ENCODE measurements around the gene MAML3.

The MAML3 gene

DNA sequence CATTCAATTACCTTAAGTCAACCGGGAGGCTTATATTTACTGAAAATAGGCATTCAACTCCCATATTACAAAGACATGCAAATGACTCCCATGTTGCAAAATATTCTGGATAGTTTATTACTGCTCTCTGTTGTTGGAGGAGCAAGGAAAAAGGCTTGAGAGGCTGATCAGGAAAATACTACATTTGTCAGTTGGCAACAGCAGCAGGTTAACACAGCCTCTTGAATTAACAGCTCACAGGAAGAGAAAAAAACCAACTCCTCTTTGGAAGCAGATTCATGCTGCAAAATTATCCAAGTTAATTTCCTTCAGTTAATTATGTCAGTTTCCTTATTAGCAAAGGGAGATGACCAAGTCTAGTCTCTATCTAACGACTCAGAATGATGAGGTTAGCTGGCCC is 238.9 kb downstream of the MAML3 start:
- DNase-seq = no peak

DNA sequence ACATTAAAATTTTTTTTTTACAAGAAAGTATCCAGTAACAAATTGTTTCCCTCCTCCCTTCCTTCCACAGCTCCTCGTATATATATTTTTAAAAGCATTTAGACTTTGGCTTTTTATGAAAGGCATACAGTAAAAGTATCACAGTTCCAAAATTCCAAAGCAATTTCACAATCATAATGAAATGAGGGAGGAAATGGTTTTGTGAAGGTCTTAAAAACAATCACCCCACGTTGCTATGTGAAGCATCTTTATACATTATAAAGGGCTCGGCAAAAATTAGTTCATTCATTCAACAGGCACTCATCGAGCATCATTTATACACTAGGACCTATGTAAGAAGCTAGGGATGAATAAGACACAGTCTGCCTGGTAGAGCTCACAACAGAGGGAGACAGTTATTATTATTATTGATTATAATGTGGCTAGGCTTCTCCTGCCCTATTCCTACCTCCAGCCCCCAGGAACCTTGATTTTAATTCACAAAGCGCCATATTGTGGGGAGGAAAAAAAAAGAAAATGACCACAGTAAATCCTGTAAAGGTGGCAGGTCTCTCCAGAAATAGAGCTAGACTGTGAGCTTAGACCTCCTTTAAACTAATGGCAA is 239.9 kb downstream of the MAML3 start:
- no peak for DNase-seq

DNA sequence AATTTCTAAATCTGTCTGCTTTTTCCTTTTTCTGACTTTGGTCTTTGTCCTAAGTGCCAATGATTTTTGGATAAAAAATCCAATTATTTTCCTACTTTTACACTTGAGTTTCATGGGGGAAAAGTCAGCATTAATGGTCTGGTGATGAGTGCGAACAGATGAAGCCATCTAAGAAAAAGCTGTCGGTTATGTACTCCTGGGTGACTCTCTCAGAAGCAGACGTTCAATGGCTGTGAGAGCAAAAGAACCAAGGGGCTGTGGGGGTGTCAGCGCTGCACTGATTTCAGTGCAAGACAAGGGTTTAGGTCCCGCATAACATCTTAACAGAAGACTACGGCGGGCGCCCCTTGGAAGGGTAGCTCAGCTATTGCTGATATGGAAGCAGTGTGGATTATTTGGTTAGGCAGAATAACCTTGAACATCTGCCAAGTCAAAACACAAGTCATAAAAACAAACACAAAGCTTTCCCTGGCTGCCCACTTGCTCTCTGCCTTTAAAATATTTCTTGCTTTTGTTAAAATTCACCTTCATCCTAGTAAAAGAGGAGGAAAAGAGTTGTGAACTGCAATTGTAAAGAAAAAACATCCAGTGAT is 240.5 kb downstream of the MAML3 start:
- DNase-seq = no peak

DNA sequence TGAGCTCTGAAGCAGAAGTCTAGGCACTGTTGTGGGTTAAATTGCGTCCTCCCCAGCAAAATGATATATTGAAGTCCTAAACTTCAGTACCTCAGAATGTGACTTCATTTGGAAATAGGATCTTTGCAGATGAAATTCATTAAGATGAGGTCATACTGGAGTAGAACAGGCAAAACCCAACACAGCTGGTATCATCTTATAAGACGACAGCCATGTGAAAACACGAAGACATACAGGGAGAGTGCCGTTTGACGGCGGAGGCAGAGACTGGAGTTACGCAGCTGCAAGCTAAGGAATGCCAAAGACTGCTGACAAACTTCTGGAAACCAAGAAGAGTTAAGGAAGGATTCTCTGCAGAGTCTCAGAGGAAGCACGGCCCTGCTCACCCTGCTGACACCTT is 241.5 kb downstream of the MAML3 start:
- DNase-seq = no peak

DNA sequence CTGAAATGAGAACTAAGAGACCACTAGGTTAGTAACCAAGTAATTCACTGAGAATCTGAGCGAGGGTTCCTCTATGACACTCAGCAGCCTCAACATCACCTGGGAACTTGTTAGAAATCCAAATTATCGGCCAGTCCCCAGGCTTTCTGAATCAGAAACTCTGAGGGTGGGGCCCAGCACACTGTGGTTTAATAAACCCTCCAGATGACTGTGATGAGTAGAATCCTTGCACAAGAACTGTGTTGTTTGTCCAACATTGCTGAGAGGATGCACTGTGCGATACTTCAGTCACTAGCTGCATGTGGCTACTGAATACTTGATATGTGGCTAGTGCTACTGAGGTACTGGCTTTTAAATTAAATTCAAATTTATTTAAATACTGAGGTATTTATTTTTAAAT is 243.9 kb downstream of the MAML3 start:
- DNase-seq = no peak

DNA sequence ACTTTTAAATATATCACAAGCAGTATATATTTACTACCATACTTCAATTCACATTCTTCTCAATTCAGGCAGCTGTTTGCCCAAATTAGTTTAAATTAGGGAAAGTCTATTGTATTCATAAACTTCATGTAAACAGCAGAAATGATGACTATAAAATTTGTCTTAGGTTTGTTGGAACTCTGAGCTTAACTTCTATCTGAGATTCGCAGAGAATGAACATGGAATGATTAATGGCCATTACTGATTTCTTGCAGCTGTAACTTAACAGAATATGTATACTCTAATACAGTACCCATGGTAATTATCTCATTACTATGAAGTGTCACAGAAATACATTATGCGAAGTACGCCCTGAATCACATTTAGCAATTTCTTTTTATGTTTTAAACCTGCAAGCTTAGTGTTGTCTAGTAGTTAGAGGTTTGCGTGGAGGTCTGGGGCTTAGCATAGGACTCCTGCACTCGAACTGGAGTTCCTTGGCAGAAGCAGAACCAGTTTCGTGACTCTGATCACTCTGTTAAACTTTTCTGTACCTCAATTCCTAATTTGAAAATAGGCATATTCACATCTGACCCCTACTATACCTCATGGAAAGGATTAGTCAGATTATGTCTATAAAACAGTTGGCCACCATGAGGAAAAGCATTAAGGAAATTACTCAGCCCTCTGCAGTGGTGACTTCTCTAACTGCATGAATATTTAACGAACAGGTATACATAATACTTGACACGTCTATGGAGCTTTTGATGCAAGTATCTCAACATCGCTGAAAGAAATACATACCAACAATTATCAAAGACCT is 245.1 kb downstream of the MAML3 start:
- no peak for DNase-seq

DNA sequence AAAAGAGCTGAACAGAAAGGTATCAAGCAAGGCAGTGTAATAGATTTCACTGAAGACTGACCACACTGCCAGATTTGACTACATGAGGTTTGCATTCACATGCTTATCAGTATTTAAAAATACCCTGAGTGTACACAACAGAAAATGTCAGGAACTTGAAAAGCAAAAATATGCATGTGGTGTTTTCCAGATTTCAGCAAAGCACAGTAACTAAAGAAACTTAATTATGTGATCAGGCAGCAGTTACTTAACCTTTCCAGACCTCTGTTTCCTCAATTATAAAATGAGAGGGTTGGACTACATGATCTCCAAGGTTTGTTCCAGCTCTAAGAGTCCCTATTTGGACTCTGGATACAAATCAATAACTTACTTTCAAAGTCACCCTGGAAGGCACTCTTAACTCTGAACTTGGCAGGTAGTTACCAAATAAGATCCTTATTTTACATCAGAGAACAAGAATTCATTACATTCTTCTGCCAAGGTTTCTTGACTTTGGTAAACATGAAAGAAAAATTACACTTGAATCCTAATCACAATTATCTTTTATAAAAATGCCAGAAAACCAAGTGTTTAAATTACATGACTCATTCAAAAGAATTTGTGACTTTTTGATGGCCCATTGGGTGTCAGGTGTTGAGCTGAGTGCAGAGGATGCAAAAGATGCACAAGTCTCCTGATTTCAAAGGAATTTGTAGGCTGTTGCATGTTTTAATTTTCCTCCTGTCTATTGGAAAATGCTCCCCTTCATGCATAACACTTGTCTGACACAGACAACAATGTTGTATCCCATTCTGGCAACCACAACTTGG is 246.8 kb downstream of the MAML3 start:
- no peak for DNase-seq

DNA sequence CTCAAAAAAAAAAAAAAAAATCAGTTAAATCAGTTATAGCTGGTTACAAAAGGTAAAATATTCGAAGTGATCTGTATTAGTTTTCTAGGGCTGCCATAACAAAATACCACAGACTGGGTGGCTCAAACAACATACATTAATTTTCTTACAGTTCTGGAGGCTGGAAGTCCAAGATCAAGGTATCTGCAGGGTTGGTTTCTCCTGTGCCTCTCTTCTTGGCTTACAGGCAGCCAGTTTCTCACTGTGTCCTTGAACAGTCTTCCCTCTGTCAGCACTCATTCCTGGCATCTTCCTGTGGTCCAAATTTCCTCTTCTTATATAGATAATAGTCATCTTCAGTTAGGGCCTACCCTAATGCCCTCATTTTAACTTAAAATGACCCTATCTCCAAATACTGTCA is 248.5 kb downstream of the MAML3 start:
- no peak for DNase-seq

DNA sequence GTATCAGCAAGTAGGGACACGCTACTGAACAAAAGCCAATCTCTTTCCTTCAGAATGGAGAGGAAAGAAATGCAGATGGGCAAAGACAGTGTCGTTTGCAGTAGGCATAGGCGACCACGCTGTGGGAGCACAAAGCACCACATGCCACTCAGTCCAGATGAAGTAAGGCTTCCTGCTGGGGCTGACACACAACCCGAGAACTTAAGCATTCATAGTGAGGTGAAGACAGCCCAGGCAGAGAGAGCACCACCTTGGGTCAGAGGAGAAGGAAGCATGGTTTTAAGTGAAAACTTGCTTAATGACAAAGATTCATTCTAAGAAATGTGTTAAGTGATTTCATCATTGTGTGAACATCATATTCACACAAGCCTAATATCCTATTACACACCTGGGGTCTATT is 249.6 kb downstream of the MAML3 start:
- DNase-seq = no peak

DNA sequence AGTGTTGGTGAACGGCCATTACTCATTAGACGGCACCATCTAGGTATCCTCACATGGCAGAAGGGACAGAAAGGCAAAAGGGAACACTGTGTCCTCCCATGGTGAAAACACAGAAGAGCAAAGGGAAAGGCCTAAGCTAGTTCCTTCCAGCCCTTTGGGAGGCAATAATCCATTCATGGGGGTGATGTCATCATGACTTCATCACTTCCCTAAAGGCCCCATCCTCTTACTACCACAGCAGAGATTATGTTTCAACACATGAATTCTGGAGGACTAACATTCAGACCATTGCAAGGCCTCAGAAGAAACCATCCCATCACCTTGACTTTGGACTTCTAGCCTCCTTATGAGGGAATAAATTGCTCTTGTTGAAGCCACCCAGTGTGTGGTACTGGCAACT is 250.1 kb downstream of the MAML3 start:
- DNase-seq = no peak

DNA sequence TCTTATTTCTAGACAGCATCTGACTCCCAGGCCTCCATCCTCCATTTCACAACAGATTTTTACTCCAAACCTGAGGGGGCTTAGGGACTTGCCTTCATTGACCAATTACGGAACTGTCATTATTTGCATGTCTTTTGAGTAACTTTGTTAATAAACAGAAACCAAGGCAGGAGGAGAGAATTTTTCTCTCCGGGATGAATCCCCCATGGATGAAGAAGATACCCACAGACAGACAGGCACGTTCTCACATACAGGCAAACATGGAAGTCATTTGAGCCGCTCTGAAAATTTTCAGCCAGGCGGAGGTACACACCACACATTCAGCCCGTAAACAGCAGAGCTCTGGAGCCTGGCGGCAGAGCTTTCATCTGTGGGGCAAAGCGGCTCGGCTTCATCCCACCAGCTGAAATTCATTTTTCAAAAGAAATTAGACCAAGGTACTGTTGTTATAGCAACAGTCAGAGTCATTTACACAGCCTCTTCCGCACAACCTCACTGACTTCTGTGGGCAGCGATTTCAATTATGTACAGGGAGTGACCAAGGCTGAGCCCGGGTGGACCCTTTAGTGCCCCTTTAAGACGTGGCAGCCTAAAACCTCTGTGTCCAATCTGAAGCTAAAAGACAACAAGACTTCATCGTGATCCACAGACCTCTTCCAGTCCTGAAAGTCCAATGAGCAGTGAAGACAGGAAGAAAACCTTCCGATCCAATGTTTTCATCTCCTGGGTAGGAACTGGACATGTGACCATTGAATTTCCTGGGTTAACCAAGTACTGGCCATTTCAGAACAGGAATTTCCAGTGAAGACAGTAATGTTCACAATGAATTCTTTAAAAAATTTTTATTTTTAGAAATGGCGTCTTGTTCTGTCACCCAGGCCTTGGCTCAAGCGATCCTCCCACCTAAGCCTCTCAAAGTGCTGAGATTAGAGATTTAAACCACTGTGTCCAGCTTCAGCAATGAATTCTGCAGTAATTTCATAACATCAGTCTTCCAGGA is 251.4 kb downstream of the MAML3 start:
- no peak for DNase-seq

DNA sequence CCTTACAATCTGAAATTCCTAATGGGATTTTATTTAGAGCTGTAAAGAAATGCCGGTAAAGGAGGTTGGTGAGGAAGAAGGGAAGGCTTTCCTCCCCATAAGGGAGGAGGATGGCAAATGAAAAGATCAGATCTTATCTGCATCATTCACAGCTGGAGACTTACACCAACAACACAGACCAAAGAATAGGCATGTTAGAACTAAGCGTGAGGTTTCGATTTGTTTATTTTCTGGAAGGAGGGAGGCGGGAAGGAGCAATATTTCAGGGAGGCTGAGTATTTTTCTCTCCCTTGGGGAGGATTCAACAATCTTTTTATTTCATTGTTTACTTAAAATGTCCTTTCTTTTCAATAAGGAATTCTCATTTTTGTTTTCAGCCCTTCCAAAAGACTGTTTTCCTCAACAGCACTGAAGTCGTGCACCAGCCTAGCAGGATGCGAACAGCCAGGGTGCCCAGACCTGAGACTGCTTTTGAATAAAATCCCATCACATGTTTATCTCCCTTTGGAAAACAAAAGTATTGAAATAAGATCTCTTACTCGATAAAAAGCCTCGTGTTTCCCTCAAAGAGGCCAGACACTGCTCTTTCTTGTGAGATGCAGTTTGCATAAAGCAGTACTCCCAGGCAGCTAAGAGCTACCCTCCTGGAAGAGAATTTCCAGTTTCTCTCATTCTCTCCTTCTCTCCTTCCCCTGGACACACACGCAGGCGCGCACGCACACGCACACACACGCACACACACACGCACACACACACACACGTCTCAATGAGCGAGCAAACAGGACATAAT is 252.3 kb downstream of the MAML3 start:
- no peak for DNase-seq

DNA sequence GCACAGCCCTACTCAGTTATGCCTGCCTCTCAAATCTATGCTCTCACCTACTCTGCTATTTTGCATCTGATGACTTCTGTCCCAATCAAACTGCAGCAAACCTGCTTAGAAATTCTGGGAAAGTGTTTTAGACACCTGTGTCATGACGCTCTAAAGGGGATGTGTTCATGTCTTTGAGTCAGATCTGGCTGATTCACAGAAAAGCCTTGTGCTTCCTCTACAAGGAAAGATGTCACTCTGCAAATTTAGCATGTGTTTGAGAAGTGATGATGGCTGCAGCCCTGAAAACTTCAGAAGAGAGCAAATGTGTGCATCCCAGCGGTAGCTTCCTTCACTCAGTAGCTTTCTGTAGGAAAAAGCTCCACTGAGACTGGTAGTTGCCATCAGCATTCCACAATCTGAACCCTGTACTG is 253.0 kb downstream of the MAML3 start:
- no peak for DNase-seq

DNA sequence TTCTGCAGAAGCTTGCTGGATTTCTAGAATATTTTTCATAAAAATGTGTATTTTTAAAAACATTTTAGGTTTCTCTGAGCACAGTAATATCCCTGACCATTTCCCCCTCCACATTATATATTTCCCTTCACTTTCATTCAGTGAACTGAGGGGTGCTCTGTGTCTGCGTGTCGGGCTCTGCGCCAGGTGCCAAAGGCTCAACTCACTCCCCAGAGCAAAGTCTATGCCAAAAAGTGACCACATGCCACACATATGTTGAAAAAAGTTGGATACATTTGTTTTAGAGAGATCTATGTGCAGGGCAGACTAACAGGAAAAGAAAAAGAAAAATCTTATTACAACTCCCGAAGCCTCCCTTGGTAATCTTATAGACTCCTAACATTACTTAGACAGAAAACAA is 254.6 kb downstream of the MAML3 start:
- no peak for DNase-seq

DNA sequence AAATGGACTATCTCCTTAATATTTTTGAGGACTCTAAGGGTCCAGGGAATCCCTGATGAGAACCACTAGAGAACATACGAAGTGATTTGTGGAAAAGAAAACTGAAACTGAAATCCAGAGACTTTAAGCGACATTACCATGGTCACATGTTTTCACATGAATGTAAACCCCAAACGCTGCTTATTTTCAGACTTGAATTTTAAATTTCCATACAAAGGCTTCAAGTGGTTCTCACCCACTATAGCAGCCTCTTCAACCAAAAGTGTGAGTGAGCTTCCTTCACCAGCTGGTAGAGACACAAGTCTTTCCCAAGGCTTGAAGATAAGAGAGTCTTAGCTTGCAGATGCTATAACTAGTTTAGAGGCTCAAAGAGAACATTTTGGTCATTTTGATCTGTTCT is 255.7 kb downstream of the MAML3 start:
- no peak for DNase-seq

DNA sequence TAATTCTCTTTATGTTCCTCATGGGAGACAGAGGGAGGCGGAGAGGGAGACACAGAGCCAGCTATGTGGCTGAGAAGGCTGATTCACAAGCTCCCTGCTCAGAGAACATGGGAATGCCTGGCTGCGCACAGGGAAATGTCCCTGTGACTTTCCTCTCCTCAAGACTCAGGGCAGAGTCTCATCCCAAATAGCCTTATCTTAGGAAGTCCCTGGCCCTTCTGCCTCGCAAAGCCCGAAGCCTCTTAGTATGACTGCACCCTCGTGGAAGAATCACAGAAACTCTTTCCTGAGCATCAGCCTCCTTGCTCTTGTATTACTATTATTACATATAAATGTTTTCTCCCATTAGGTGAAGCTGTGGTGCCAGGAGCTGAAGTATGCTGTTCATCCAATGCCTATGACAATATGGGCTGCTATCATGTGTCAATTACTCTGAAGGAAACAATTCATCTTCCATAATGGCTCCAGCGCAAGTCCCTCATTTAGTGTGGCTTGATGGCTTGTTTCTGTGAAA is 257.8 kb downstream of the MAML3 start:
- DNase-seq = no peak

DNA sequence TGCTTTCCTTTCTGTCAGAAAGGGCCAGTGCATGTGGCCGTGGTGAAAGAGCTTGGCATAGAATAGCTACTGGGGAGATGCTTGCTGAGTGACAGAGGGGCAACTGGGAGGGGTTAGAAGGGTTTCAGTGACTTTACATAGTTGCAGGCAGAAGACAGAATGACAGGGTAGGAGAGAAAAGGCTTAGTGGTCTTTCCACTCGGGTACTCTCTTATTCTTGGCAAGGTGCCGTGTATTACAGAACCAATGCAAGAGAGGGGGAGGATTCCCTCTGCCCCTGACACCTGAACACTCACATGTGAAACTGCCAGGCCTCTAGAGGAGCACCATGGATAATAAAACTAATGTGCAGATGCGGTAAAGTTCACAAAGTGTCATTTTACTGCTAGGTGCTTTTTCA is 260.2 kb downstream of the MAML3 start:
- DNase-seq = no peak

DNA sequence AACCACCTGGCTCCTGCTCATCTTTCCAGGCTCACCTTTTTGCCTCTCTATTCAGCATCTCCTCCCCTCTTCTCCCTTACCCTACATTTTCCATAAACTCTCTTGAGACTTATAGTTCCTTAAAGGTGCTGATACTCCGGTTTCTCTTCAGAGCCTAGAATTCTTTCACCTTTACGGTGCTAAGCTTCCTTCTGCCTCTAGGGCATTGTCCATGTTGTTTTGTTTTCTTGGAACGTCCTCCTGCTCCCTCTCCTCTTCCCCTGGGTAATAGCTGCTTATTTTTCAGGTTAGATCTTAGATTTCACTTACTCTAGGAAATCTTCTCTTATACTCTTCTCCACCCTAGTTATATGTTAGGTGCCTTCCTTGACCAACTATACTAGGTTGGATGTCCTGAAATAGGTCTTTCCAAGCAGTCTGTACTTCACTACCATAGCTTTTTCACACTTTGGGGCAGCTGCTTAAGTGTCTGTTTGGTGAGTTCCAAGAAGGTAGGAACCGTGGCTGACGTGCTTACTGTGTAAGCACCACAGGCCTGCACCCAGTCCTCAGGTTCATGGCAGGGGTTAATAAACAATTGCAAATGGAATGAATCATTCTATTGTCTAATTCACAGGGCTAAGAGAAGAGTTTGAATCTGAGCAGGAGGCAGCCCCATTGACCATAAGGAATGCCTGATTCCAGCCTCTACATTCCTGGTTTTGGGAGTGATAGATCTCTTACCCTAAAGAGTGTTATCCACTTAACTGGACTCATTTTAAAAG is 260.8 kb downstream of the MAML3 start:
- no peak for DNase-seq

DNA sequence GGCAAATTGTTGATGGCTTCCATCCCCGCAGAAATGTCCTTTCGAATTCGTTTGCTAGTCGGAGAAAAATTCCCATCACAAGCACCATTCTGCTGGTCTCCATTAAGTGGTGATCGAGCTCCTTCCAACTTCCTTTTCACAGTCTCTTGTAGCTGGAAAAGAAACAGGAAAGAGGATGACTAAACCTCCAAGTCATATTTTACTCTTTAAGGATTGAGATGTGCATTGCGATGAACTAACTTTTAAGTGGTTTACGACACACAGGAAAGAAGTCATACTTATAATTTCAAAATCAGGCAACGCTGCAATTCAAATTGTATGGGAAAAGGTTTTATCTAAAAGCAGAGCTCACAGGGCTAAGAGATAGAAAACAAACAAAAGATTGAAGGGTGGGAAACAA is 263.2 kb downstream of the MAML3 start:
- no peak for DNase-seq

DNA sequence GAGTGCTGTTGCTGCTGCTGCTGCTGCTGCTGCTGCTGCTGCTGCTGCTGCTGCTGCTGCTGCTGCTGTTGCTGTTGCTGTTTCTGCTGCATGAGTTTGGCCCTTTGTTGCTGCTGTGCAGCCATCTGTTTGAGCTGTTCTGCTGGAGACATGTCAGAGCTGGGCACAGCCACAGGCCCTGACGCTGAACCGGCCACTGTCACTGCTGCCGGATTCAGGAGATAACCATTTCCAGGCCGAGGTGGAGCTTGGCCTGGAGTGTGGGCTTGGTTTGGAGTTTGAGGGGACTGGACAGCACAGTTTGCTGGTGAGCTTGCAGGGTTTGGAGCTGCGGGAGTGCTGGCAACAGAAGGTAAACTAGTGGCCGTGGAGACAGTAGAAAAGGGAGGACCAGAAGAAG is 264.1 kb downstream of the MAML3 start:
- DNase-seq = no peak

DNA sequence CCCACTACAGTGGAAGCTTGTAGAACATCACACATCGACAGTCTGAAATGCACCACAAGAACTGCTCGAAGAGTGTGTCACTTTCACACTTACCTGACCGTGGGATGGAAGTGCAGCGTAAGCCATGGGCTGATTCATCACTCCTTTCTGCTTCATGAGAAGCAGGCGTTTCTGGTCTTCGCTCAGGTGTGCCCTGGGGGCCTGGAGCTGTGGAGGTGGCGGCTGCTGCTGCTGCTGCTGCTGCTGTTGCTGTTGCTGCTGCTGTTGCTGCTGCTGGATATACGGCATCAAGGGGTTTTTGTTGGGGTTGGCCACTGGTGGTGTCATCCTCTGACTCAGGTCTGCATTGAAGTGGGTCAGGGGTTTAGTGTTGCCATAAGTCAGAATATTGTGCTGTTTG is 264.7 kb downstream of the MAML3 start:
- DNase-seq = no peak
